SK-N-SH treated with all-trans-retinoic acid at 6 μM for 48 hours (cell line): ENCODE measurements around the gene GGTA1.
A peak's percentile ranks its signal among the peaks of the same experiment; 100 is the strongest.

Source experiments
- ARNTL ChIP-seq: fragments of 450-650 bp; formaldehyde crosslinking; IDR thresholded peaks from 2 replicates; pipeline ENCODE4 v1.5.0; 2020; ENCODE audit warnings: low read depth, mild to moderate bottlenecking, moderate library complexity, borderline replicate concordance
- CSDC2 ChIP-seq: fragments of 250-450 bp; sonication (Bioruptor Pico); IDR thresholded peaks from 2 replicates; pipeline ENCODE4 v1.5.0; 2020; ENCODE audit warnings: mild to moderate bottlenecking, moderate library complexity
- GLIS3 ChIP-seq: fragments of 250-450 bp; sonication (Bioruptor Pico); IDR thresholded peaks from 2 replicates; pipeline ENCODE4 v1.5.0; 2020; ENCODE audit warnings: mild to moderate bottlenecking, moderate library complexity
- OSR1 ChIP-seq: fragments of 250-450 bp; sonication (Bioruptor Pico); IDR thresholded peaks from 2 replicates; pipeline ENCODE4 v1.8.0; 2022; ENCODE audit warnings: moderate library complexity, mild to moderate bottlenecking, inconsistent platforms
- TOX ChIP-seq: fragments of 250-450 bp; sonication (Bioruptor Pico); IDR thresholded peaks from 2 replicates; pipeline ENCODE4 v1.8.0; 2021; ENCODE audit warnings: mild to moderate bottlenecking, moderate library complexity, borderline replicate concordance
- ZFP3 ChIP-seq: fragments of 250-450 bp; sonication (Bioruptor Pico); IDR thresholded peaks from 2 replicates; pipeline ENCODE4 v1.5.0; 2020; ENCODE audit warnings: mild to moderate bottlenecking, moderate library complexity
- ZNF70 ChIP-seq: fragments of 450-650 bp; formaldehyde crosslinking; IDR thresholded peaks from 2 replicates; pipeline ENCODE4 v1.5.0; 2020; ENCODE audit warnings: mild to moderate bottlenecking, moderate library complexity

DNA sequence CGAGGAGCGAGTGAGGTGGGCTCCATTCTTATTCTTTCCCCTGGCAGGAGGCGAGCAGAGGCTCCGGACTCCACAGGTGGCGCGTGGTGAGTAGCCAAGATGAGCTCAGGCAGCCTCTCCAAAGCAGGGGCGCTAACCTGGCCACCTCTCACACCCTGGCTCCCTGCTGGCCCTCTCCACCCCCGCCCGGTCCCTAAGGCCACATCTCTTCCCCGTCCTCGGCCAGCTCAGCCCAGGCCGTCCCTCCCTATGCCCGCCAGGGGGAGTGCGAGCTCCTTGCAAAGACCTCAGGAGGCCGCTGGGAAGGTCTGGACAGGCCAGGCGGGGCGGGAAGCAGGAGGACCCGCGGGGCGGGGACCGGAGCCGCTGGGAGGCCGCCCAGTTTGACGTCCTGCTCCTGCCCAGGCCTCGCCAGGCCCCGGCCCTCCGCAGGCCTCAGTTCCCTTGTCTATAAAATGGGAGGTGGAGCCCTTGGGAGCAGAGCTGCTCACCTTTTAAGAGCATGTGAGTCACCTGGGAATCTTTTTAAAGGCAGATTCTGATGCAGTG lies 46.3 kb upstream of the GGTA1 start:
- no peak for TF ChIP-seq TOX (CRISPR knock-in tag)
- TF ChIP-seq CSDC2 (CRISPR knock-in tag) = no peak
- no peak for TF ChIP-seq GLIS3 (CRISPR knock-in tag)
- TF ChIP-seq OSR1 = no peak
- TF ChIP-seq ZNF70 = no peak
- no peak for TF ChIP-seq ARNTL (CRISPR knock-in tag)
- TF ChIP-seq ZFP3 (CRISPR knock-in tag) = peak; percentile 66; the same call in 1 of the 2 replicates
